ENCODE data around the gene BAZ2A.

The BAZ2A gene

GRCh38 chr12:56645201-56645716 lies 15.1 kb upstream of the BAZ2A start:
- H3K4me3 ChIP-seq (ENCODE audit: low read length): peak overlapping the region; percentile 100
- no peak for DNase-seq (ENCODE audit: low read depth)
- TF ChIP-seq, protein P1, sequence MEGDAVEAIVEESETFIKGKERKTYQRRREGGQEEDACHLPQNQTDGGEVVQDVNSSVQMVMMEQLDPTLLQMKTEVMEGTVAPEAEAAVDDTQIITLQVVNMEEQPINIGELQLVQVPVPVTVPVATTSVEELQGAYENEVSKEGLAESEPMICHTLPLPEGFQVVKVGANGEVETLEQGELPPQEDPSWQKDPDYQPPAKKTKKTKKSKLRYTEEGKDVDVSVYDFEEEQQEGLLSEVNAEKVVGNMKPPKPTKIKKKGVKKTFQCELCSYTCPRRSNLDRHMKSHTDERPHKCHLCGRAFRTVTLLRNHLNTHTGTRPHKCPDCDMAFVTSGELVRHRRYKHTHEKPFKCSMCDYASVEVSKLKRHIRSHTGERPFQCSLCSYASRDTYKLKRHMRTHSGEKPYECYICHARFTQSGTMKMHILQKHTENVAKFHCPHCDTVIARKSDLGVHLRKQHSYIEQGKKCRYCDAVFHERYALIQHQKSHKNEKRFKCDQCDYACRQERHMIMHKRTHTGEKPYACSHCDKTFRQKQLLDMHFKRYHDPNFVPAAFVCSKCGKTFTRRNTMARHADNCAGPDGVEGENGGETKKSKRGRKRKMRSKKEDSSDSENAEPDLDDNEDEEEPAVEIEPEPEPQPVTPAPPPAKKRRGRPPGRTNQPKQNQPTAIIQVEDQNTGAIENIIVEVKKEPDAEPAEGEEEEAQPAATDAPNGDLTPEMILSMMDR (conservative IDR thresholded peaks at IDR 0.05; ENCODE audit: low read depth, low read length): no peak

- TF ChIP-seq, protein P1 (conservative IDR thresholded peaks at IDR 0.05; ENCODE audit: low read depth, low read length): no peak
- H3K4me3 ChIP-seq (ENCODE audit: low read length): peak overlapping the region; percentile 100
- no peak for DNase-seq (ENCODE audit: low read depth)
Measured at GRCh38 chr12:56644654-56645053, 14.5 kb upstream of the BAZ2A start.

- H3K4me3 ChIP-seq (ENCODE audit: low read length): no peak overlapping the region
- DNase-seq (ENCODE audit: low read depth): no peak
- TF ChIP-seq, protein P1 (conservative IDR thresholded peaks at IDR 0.05; ENCODE audit: low read depth, low read length): no peak
Measured at GRCh38 chr12:56641219-56641618, 11.1 kb upstream of the BAZ2A start.

- TF ChIP-seq, protein P1 (conservative IDR thresholded peaks at IDR 0.05; ENCODE audit: low read depth, low read length): no peak
- H3K4me3 ChIP-seq (ENCODE audit: low read length): no peak overlapping the region
- no peak for DNase-seq (ENCODE audit: low read depth)
Measured at GRCh38 chr12:56637621-56638020, 7.5 kb upstream of the BAZ2A start.

DNA sequence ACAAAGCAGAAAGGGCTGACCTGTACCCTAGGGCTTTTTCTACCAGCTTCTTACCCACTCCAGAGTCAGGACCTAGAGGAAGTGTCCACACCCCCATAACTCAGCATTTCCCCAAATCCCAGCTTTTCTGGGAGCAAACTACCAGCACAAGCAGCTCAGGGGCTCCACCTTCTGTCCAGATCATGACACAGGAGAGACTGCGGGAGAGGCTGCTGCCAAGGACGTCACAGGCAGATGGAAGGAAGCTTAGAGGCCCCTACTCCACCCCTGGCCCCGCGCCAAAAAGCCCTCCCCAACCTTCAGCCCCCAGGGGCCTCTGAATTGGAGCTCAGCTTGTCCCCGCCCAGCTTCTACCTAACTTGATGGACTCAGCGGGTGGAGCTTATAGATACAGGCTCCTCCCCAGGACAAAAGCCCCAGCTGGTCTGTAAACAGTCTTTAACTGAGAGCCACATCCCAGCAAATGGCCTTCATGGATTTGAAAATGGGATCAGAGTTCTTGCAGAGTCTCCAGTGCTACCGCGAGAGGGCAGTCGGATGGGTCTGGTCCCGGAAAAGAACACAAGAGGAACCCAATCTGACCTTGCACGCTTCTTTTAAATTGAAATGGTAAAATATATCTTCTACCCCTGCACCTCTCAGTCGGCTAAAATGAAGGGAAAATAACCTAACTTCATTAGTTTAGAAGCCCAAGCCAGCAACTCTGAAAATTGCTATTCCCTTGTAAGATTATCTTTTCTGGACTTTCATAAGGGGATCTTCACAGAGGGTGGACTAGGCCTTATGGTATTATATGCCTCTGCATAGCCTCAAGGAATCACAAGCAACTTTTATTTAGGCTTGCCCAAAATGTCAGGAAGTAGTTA lies 6.8 kb upstream of the BAZ2A start:
- TF ChIP-seq, protein P1 (conservative IDR thresholded peaks at IDR 0.05; ENCODE audit: low read depth, low read length): peak; percentile 83
- DNase-seq (ENCODE audit: low read depth): peak; percentile 99
- peak overlapping the region; percentile 84 for H3K4me3 ChIP-seq (ENCODE audit: low read length)

DNA sequence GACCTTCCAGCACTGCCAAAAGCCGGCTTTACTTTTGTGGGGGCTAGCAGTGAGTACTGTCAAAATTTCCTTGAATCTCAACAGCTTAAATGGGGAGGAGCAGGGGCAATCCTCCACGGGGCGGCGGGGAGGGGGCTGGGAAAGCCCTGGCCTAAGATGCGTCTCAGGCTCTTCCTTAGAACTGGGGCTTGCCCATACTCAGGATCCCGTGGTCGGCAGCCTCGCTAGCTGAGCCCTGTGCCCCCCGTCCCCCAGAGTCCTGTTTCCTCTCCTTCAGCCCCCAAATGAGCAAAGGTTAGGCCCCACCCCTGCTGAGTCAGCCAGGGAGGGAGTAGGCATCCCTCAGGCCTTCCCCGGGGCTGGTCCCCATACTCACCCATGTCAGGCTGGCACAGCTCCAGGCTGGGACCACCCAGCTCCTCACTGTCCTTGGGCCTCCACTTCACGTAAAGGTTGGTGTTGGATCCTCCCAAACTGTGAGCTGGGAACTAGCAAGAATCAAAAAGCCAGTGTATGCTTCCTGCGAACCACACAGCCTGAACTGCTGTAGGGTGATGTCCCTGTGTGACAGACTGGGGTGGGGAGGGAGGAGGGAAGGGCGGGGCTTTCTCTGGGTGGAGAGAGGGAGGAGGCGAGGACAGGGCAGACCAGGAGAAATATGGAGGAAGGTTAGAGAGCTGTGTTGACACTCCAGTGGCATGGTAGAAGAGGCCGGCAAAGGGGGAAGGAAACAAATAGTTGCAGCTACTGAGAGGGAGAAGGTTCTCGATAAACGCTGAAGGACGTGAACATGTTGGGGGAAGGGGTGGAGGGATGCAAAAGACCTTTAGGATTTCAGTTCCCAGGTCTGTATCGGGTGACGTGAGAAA lies 5.9 kb upstream of the BAZ2A start:
- no peak for DNase-seq (ENCODE audit: low read depth)
- TF ChIP-seq, protein P1 (conservative IDR thresholded peaks at IDR 0.05; ENCODE audit: low read depth, low read length): no peak
- H3K4me3 ChIP-seq (ENCODE audit: low read length): peak overlapping the region; percentile 84
